ENCODE measurements around the gene PRKAR2B. TPM values are rescaled to one million over a fixed set of nuclear protein-coding genes. Genes with fewer than 3 reads are reported as not detected.
"Not testable (repeated sequence)": the region's sequence is repeated elsewhere in the genome, so short reads cannot be mapped to it uniquely, and the experiment has no call there.

The PRKAR2B gene
- total RNA-seq, 4 donors from 2014 or later = 5.0 to 6.9 (median 6.3) TPM

DNA sequence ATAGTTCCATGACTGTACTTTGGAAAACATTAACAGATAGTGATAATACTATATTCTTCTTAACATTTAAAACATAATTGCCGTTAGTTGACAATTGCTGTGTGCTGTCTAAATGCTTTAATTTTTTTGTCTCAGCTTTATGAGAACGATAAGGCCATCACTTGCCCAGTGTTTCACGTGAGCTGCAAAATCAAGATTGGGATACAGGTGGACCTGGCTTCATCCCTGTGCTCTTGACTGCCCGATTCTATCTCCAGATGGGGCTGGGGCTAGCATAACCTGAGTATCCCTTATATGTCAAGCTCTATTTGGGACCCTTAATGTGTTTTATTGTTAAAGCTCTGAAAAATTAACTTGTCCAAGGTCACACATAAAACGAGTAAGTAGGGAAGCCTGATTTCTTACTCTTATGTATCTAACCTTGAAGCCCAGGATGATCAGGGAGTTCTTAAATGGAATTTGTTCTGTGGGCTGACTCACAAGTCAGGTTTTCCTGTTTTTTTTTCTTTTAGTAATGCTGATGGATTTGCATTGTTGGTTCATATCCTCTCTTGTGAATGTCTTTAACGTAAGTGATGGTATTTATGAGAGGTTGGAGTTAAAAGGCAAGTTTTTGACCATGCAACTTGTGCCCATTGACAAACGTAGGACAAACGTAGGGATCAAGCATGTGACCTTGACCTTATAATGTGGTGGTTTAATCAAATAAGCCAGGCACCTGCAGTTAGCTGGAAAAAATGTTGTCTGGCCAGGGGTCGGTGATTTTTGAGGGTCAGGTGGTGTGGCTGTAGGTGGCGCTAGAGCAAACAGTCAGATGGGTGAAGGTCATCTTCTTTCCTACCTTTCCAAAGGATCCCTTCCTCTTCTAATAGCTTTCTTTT, 3.6 kb downstream of the PRKAR2B start:
- DNase-seq (ENCODE audit: low spot score in 2 of 2) = no peak
- 90% methylated on average over 10 of the region's 10 CpGs for WGBS, 2 donors
- TF ChIP-seq, protein P1, sequence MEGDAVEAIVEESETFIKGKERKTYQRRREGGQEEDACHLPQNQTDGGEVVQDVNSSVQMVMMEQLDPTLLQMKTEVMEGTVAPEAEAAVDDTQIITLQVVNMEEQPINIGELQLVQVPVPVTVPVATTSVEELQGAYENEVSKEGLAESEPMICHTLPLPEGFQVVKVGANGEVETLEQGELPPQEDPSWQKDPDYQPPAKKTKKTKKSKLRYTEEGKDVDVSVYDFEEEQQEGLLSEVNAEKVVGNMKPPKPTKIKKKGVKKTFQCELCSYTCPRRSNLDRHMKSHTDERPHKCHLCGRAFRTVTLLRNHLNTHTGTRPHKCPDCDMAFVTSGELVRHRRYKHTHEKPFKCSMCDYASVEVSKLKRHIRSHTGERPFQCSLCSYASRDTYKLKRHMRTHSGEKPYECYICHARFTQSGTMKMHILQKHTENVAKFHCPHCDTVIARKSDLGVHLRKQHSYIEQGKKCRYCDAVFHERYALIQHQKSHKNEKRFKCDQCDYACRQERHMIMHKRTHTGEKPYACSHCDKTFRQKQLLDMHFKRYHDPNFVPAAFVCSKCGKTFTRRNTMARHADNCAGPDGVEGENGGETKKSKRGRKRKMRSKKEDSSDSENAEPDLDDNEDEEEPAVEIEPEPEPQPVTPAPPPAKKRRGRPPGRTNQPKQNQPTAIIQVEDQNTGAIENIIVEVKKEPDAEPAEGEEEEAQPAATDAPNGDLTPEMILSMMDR (IDR thresholded peaks at IDR 0.05) = no peak
- no peak for TF ChIP-seq POLR2A (IDR thresholded peaks at IDR 0.05)
- H3K4me3 ChIP-seq (ENCODE audit: low read depth, poor library complexity, severe bottlenecking) = no peak overlapping the region
- intact Hi-C loops (cut with DNase I; ENCODE audit: low total_unique reads) = no loop called here

- no peak for TF ChIP-seq POLR2A (IDR thresholded peaks at IDR 0.05)
- TF ChIP-seq, protein P1 (IDR thresholded peaks at IDR 0.05) = no peak
- no peak for DNase-seq (ENCODE audit: low spot score in 2 of 2)
- intact Hi-C loops (cut with DNase I; ENCODE audit: low total_unique reads) = no loop called here
- no peak overlapping the region for H3K4me3 ChIP-seq (ENCODE audit: low read depth, poor library complexity, severe bottlenecking)
- 93 to 97% methylated on average over 4 of the region's 4 CpGs for WGBS, 2 donors
Measured at GRCh38 chr7:107048783-107049418, 4.4 kb downstream of the PRKAR2B start.

- DNase-seq (ENCODE audit: low spot score in 2 of 2) = no peak
- intact Hi-C loops (cut with DNase I; ENCODE audit: low total_unique reads) = no loop called here
- WGBS, 2 donors = 91 to 98% methylated on average over 1 of the region's 1 CpG
- TF ChIP-seq, protein P1 (IDR thresholded peaks at IDR 0.05) = no peak
- no peak for TF ChIP-seq POLR2A (IDR thresholded peaks at IDR 0.05)
- H3K4me3 ChIP-seq (ENCODE audit: low read depth, poor library complexity, severe bottlenecking) = no peak overlapping the region
Measured at GRCh38 chr7:107049480-107049879, 5.0 kb downstream of the PRKAR2B start.

GRCh38 chr7:107049971-107050532, 5.5 kb downstream of the PRKAR2B start:
- intact Hi-C loops (cut with DNase I; ENCODE audit: low total_unique reads) = no loop called here
- WGBS, 2 donors = 78 to 86% methylated on average over 1 of the region's 1 CpG

GRCh38 chr7:107051376-107051775, 6.9 kb downstream of the PRKAR2B start:
- intact Hi-C loops (cut with DNase I; ENCODE audit: low total_unique reads) = no loop called here
- WGBS, 2 donors = 49 to 50% methylated on average over 2 of the region's 2 CpGs
- DNase-seq (ENCODE audit: low spot score in 2 of 2) = no peak
- TF ChIP-seq, protein P1 (IDR thresholded peaks at IDR 0.05) = no peak
- no peak for TF ChIP-seq POLR2A (IDR thresholded peaks at IDR 0.05)
- H3K4me3 ChIP-seq (ENCODE audit: low read depth, poor library complexity, severe bottlenecking) = no peak overlapping the region

More at GRCh38 chr7:107049971-107050532, 5.5 kb downstream of the PRKAR2B start:
- no peak overlapping the region for H3K4me3 ChIP-seq (ENCODE audit: low read depth, poor library complexity, severe bottlenecking)
- TF ChIP-seq, protein P1 (IDR thresholded peaks at IDR 0.05) = no peak
- TF ChIP-seq POLR2A (IDR thresholded peaks at IDR 0.05) = no peak
- no peak for DNase-seq (ENCODE audit: low spot score in 2 of 2)

- DNase-seq (ENCODE audit: low spot score in 2 of 2); intact Hi-C loops (cut with DNase I; ENCODE audit: low total_unique reads); H3K4me3 ChIP-seq (ENCODE audit: low read depth, poor library complexity, severe bottlenecking): not testable (repeated sequence)
- WGBS, 2 donors = 100% methylated on average over 1 of the region's 1 CpG
Measured at GRCh38 chr7:107054965-107055364, 10.5 kb downstream of the PRKAR2B start.

DNA sequence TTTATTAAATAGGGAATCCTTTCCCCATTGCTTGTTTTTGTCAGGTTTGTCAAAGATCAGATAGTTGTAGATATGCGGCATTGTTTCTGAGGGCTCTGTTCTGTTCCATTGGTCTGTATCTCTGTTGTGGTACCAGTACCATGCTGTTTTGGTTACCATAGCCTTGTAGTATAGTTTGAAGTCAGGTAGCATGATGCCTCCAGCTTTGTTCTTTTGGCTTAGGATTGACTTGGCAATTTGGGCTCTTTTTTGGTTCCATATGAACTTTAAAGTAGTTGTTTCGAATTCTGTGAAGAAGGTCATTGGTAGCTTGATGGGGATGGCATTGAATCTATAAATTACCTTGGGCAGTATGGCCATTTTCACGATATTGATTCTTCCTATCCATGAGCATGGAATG, 11.6 kb downstream of the PRKAR2B start:
- H3K4me3 ChIP-seq (ENCODE audit: low read depth, poor library complexity, severe bottlenecking); intact Hi-C loops (cut with DNase I; ENCODE audit: low total_unique reads); DNase-seq (ENCODE audit: low spot score in 2 of 2): not testable (repeated sequence)
- 96 to 99% methylated on average over 3 of the region's 3 CpGs for WGBS, 2 donors

Data from lower leg skin (tissue), 4 donors.